Kidney (tissue), 14 donors: ENCODE data around the gene LDB1. TPM values are rescaled to one million over a fixed set of nuclear protein-coding genes. Genes with fewer than 3 reads are reported as not detected.

Source experiments
- DNase-seq, 5 donors: peaks; one replicate each; pipeline ENCODE4 v3.0.0-alpha.2; 2013 to 2020
- FAIRE-seq: peaks from 2 replicates; lab custom pipeline; 2012; peaks lifted over from hg19 to GRCh38; lab: Jason Lieb, UNC
- H3K27ac ChIP-seq, 2 donors: one replicate each; pipeline ENCODE4 v1.7.0; 2013; ENCODE audit warnings: low read depth in 2 of 2, low read length in 2 of 2, inconsistent platforms in 1 of 2
- H3K27me3 ChIP-seq: one replicate; pipeline ENCODE4 v1.7.1; 2013; ENCODE audit warnings: low read length, inconsistent platforms; ENCODE audit not compliant: control insufficient read depth, insufficient read depth
- H3K36me3 ChIP-seq, 3 donors: one replicate each; pipeline versions ENCODE4 v1.7.0 to v1.7.1; 2013; ENCODE audit warnings: low read length in 3 of 3, control low read depth in 1 of 3, inconsistent platforms in 1 of 3; ENCODE audit not compliant: insufficient read depth in 3 of 3, control insufficient read depth in 2 of 3
- H3K4me1 ChIP-seq, 3 donors: one replicate each; pipeline versions ENCODE4 v1.7.0 to v1.7.1; 2013; ENCODE audit warnings: low read length in 3 of 3, inconsistent platforms in 1 of 3, low read depth in 1 of 3; ENCODE audit not compliant: control insufficient read depth in 2 of 3, insufficient read depth in 2 of 3
- H3K4me3 ChIP-seq, 3 donors: one replicate each; pipeline versions ENCODE4 v1.7.0 to v1.8.1; 2013; ENCODE audit warnings: low read length in 3 of 3, control low read depth in 1 of 3, inconsistent platforms in 1 of 3
- H3K9ac ChIP-seq, 3 donors: one replicate each; pipeline versions ENCODE4 v1.7.0 to v1.7.1; 2013; ENCODE audit warnings: low read length in 3 of 3, control low read depth in 1 of 3, inconsistent platforms in 1 of 3
- H3K9me3 ChIP-seq, 3 donors: one replicate each; pipeline versions ENCODE4 v1.7.0 to v1.7.1; 2013; ENCODE audit warnings: low read length in 3 of 3, control low read depth in 1 of 3, inconsistent platforms in 1 of 3; ENCODE audit not compliant: control insufficient read depth in 2 of 3, insufficient read depth in 1 of 3
- CTCF ChIP-seq: IDR thresholded peaks from 3 replicates; pipeline ENCODE4 v1.5.1; 2012; ENCODE audit warnings: mild to moderate bottlenecking, moderate library complexity, borderline replicate concordance; ENCODE audit not compliant: insufficient read depth; ENCODE audit errors: extremely low read depth
- intact Hi-C: fragments of 100-400 bp; cut with DNase I; formaldehyde crosslinking; loops from one replicate; pipeline ENCODE4 v1.11.1; 2022
- polyA plus RNA-seq: library from polyadenylated mRNA; stranded (reverse); fragments of 350-450 nt; fragmentation: Illumina TruSeq; extraction: RNeasy Lipid Tissue Mini Kit (QIAGEN cat#74804); gene quantifications from one replicate; pipeline ENCODE4 v1.2.3, GENCODE V29; 2014; ENCODE audit warnings: low read depth, low replicate concordance; ENCODE audit not compliant: insufficient read depth
- total RNA-seq: library from RNA; stranded (reverse); fragmentation: NEBNext Ultra II Directional; extraction: Animal tissue kit (Norgen Biotek cat#: 25700); gene quantifications from one replicate; pipeline ENCODE4 v1.2.1, GENCODE V29; 2021
- donor health status: control.
- donor health status: control.
- donor health status: control.
- donor health status: control.
- donor health status: control.
- donor health status: DM: yes; HTN: yes; CAD: no.
- donor health status: Normal renal cell carcinoma (clear cell type).

Gene LDB1
- total and polyA plus RNA-seq, 2 donors from 2014 or later: 27.9 to 56.1 TPM

- Histone ChIP-seq H3K9me3 (no peaks in the 10 kb centered on the region), H3K4me1 (peaks cover 0 to 15% (median 5%) of the 10 kb centered on the region in 3 donors), H3K9ac (no peak overlapping the region), H3K27me3 (no peaks in the 10 kb centered on the region), H3K27ac (no peak overlapping the region), H3K4me3 (no peak overlapping the region), H3K36me3 (peaks cover 18 to 41% (median 38%) of the 10 kb centered on the region in 3 donors)
- FAIRE-seq (no peak), DNase-seq (no peak)
- TF ChIP-seq CTCF: no peak
- intact Hi-C loops: no loop called here
Measured at GRCh38 chr10:102109166-102110116, 10.7 kb downstream of the LDB1 start.

- no peak overlapping the region for H3K9ac ChIP-seq
- peaks cover 18 to 41% (median 38%) of the 10 kb centered on the region in 3 donors for H3K36me3 ChIP-seq
- TF ChIP-seq CTCF: no peak
Measured at GRCh38 chr10:102106998-102107397, 13.2 kb downstream of the LDB1 start.

GRCh38 chr10:102102421-102102820 lies 17.7 kb downstream of the LDB1 start:
- Histone ChIP-seq H3K4me3 (no peak overlapping the region), H3K27ac (no peak overlapping the region), H3K9ac (no peak overlapping the region), H3K9me3 (no peaks in the 10 kb centered on the region), H3K4me1 (no peaks in the 10 kb centered on the region), H3K36me3 (peaks cover 0 to 10% (median 0%) of the 10 kb centered on the region in 3 donors), H3K27me3 (no peaks in the 10 kb centered on the region)
- FAIRE-seq: no peak
- DNase-seq: no peak
- TF ChIP-seq CTCF: no peak
- intact Hi-C loops: no loop called here

More at GRCh38 chr10:102106998-102107397, 13.2 kb downstream of the LDB1 start:
- FAIRE-seq: no peak
- no peak for DNase-seq
- H3K4me3 ChIP-seq: no peak overlapping the region
- H3K4me1 ChIP-seq: no peaks in the 10 kb centered on the region
- H3K9me3 ChIP-seq: no peaks in the 10 kb centered on the region
- H3K27me3 ChIP-seq: no peaks in the 10 kb centered on the region
- H3K27ac ChIP-seq: no peak overlapping the region
- intact Hi-C loops: no loop called here
